Muscle layer of colon (tissue), 2 donors: ENCODE data around the gene KRCC1.

Experiments used
- H3K27ac ChIP-seq: one replicate; pipeline ENCODE4 v1.7.0; 2013; ENCODE audit warnings: low read depth, mild to moderate bottlenecking, low read length, moderate library complexity
- H3K27me3 ChIP-seq, 2 donors: one replicate each; pipeline ENCODE4 v1.7.0; 2013; ENCODE audit warnings: low read length in 2 of 2, mild to moderate bottlenecking in 2 of 2; ENCODE audit not compliant: insufficient read depth in 2 of 2, control insufficient read depth in 1 of 2
- H3K36me3 ChIP-seq: one replicate; pipeline ENCODE4 v1.7.0; 2013; ENCODE audit warnings: mild to moderate bottlenecking, low read length; ENCODE audit not compliant: insufficient read depth
- H3K4me1 ChIP-seq: one replicate; pipeline ENCODE4 v1.7.0; 2013; ENCODE audit warnings: mild to moderate bottlenecking, low read length; ENCODE audit not compliant: insufficient read depth
- H3K4me3 ChIP-seq, 2 donors: one replicate each; pipeline ENCODE4 v1.7.0; 2013; ENCODE audit warnings: low read length in 2 of 2, low read depth in 1 of 2, mild to moderate bottlenecking in 1 of 2, moderate library complexity in 1 of 2
- H3K9ac ChIP-seq: one replicate; pipeline ENCODE4 v1.7.0; 2013; ENCODE audit warnings: low read length
- H3K9me3 ChIP-seq: one replicate; pipeline ENCODE4 v1.7.0; 2013; ENCODE audit warnings: mild to moderate bottlenecking, low read length
- donor health status: abdominal sarcoma.
- donor health status: Adenocarcinoma of cecum.

KRCC1 gene

GRCh38 chr2:88055371-88056128, at the start of gene KRCC1:
KRCC1 (minus strand) TSS chr2:88055783; CDS start chr2:88028563, 27,220 bp downstream.
- H3K4me3 ChIP-seq, result peak within 1 kb of the TSS; percentile 91 to 96
- peak within 1 kb of the TSS; percentile 96 for H3K9ac ChIP-seq
- H3K9me3 ChIP-seq, result no peaks in the 10 kb centered on the region
- peaks cover 22% of the 10 kb centered on the region for H3K4me1 ChIP-seq
- H3K36me3 ChIP-seq, result no peaks in the 10 kb centered on the region
- H3K27me3 ChIP-seq, result no peaks in the 10 kb centered on the region
- H3K27ac ChIP-seq, result peak within 1 kb of the TSS; percentile 97

- H3K27ac ChIP-seq, result no peak overlapping the region
- no peaks in the 10 kb centered on the region for H3K9me3 ChIP-seq
- no peak overlapping the region for H3K9ac ChIP-seq
- no peak overlapping the region for H3K4me3 ChIP-seq
- no peaks in the 10 kb centered on the region for H3K36me3 ChIP-seq
- H3K4me1 ChIP-seq, result no peaks in the 10 kb centered on the region
- H3K27me3 ChIP-seq, result no peaks in the 10 kb centered on the region
Measured at GRCh38 chr2:88100489-88100858, 44.9 kb upstream of the KRCC1 start.

GRCh38 chr2:88099798-88100488, 44.4 kb upstream of the KRCC1 start:
- Histone ChIP-seq H3K36me3 (no peaks in the 10 kb centered on the region), H3K4me3 (no peak overlapping the region), H3K9me3 (no peaks in the 10 kb centered on the region), H3K27ac (no peak overlapping the region), H3K4me1 (no peaks in the 10 kb centered on the region), H3K9ac (no peak overlapping the region), H3K27me3 (no peaks in the 10 kb centered on the region)

- Histone ChIP-seq H3K4me1 (no peaks in the 10 kb centered on the region), H3K27me3 (no peaks in the 10 kb centered on the region), H3K4me3 (no peak overlapping the region), H3K27ac (no peak overlapping the region), H3K9ac (no peak overlapping the region), H3K36me3 (no peaks in the 10 kb centered on the region), H3K9me3 (no peaks in the 10 kb centered on the region)
Measured at GRCh38 chr2:88098558-88098900, 42.9 kb upstream of the KRCC1 start.

GRCh38 chr2:88097891-88098557, 42.4 kb upstream of the KRCC1 start:
- no peaks in the 10 kb centered on the region for H3K27me3 ChIP-seq
- H3K4me3 ChIP-seq, result no peak overlapping the region
- H3K4me1 ChIP-seq, result no peaks in the 10 kb centered on the region
- no peak overlapping the region for H3K27ac ChIP-seq
- H3K9ac ChIP-seq, result no peak overlapping the region
- H3K36me3 ChIP-seq, result no peaks in the 10 kb centered on the region
- H3K9me3 ChIP-seq, result no peaks in the 10 kb centered on the region

GRCh38 chr2:88097192-88097591, 41.6 kb upstream of the KRCC1 start:
- H3K9me3 ChIP-seq, result no peaks in the 10 kb centered on the region
- H3K27ac ChIP-seq, result no peak overlapping the region
- no peaks in the 10 kb centered on the region for H3K4me1 ChIP-seq
- H3K36me3 ChIP-seq, result no peaks in the 10 kb centered on the region
- H3K4me3 ChIP-seq, result no peak overlapping the region
- no peaks in the 10 kb centered on the region for H3K27me3 ChIP-seq
- H3K9ac ChIP-seq, result no peak overlapping the region

- Histone ChIP-seq H3K9ac (no peak overlapping the region), H3K27ac (no peak overlapping the region), H3K9me3 (no peaks in the 10 kb centered on the region), H3K27me3 (no peaks in the 10 kb centered on the region), H3K4me3 (no peak overlapping the region), H3K36me3 (no peaks in the 10 kb centered on the region), H3K4me1 (no peaks in the 10 kb centered on the region)
Measured at GRCh38 chr2:88096708-88097107, 41.1 kb upstream of the KRCC1 start.

GRCh38 chr2:88095022-88095421, 39.4 kb upstream of the KRCC1 start:
- Histone ChIP-seq H3K27ac (no peak overlapping the region), H3K4me3 (no peak overlapping the region), H3K9me3 (no peaks in the 10 kb centered on the region), H3K9ac (no peak overlapping the region), H3K4me1 (no peaks in the 10 kb centered on the region), H3K27me3 (no peaks in the 10 kb centered on the region), H3K36me3 (no peaks in the 10 kb centered on the region)

- Histone ChIP-seq H3K27ac (no peak overlapping the region), H3K4me1 (no peaks in the 10 kb centered on the region), H3K27me3 (no peaks in the 10 kb centered on the region), H3K36me3 (no peaks in the 10 kb centered on the region), H3K9ac (no peak overlapping the region), H3K4me3 (no peak overlapping the region), H3K9me3 (no peaks in the 10 kb centered on the region)
Measured at GRCh38 chr2:88092773-88093172, 37.2 kb upstream of the KRCC1 start.

GRCh38 chr2:88091943-88092342, 36.4 kb upstream of the KRCC1 start:
- Histone ChIP-seq H3K4me1 (no peaks in the 10 kb centered on the region), H3K4me3 (no peak overlapping the region), H3K27ac (no peak overlapping the region), H3K36me3 (no peaks in the 10 kb centered on the region), H3K9me3 (no peaks in the 10 kb centered on the region), H3K9ac (no peak overlapping the region), H3K27me3 (no peaks in the 10 kb centered on the region)

GRCh38 chr2:88090446-88091283, 35.1 kb upstream of the KRCC1 start:
- Histone ChIP-seq H3K36me3 (no peaks in the 10 kb centered on the region), H3K4me3 (no peak overlapping the region), H3K4me1 (no peaks in the 10 kb centered on the region), H3K9me3 (no peaks in the 10 kb centered on the region), H3K27ac (no peak overlapping the region), H3K27me3 (no peaks in the 10 kb centered on the region), H3K9ac (no peak overlapping the region)
